DOHH2 (cell line): ENCODE data around the gene ZNF839.

Experiments used
- H3F3A ChIP-seq: fragments of 200-600 bp; sonication (generic), shearing (Covaris generic); 2 replicates; pipeline ENCODE4 v1.6.0; 2016; ENCODE audit warnings: antibody characterized with exemption, mild to moderate bottlenecking; ENCODE audit not compliant: control insufficient read depth, insufficient read depth
- H3K27ac ChIP-seq: fragments of 200-600 bp; sonication (generic); 2 replicates; pipeline ENCODE4 v1.5.1; 2014; ENCODE audit warnings: low read depth, mild to moderate bottlenecking, low read length, moderate library complexity
- H3K27me3 ChIP-seq: fragments of 200-600 bp; sonication (generic); 2 replicates; pipeline ENCODE4 v1.6.1; 2014; ENCODE audit warnings: mild to moderate bottlenecking, low read length, mixed read lengths; ENCODE audit not compliant: control insufficient read depth
- H3K36me3 ChIP-seq: fragments of 200-600 bp; sonication (generic); 2 replicates; pipeline ENCODE4 v1.6.1; 2014; ENCODE audit warnings: mild to moderate bottlenecking, low read length, moderate library complexity, mixed read lengths; ENCODE audit not compliant: control insufficient read depth
- H3K4me1 ChIP-seq: fragments of 200-600 bp; sonication (generic); 2 replicates; pipeline ENCODE4 v1.6.1; 2014; ENCODE audit warnings: mild to moderate bottlenecking, low read length, mixed read lengths; ENCODE audit not compliant: control insufficient read depth
- H3K4me2 ChIP-seq: fragments of 200-600 bp; sonication (generic); 2 replicates; pipeline ENCODE4 v1.6.0; 2014; ENCODE audit warnings: mild to moderate bottlenecking, low read length, moderate library complexity
- H3K4me3 ChIP-seq: fragments of 200-600 bp; sonication (generic); 2 replicates; pipeline ENCODE4 v1.5.1; 2014; ENCODE audit warnings: mild to moderate bottlenecking, low read length, mixed read lengths
- H3K79me2 ChIP-seq: fragments of 200-600 bp; sonication (generic); 2 replicates; pipeline ENCODE4 v1.6.1; 2014; ENCODE audit warnings: mild to moderate bottlenecking, low read length, mixed read lengths; ENCODE audit not compliant: control insufficient read depth
- H3K9me2 ChIP-seq: fragments of 200-600 bp; sonication (generic); replicated peaks from 2 replicates; pipeline ENCODE4 v1.6.1; 2014; ENCODE audit warnings: mild to moderate bottlenecking, low read length, mixed read lengths; ENCODE audit not compliant: control insufficient read depth
- H3K9me3 ChIP-seq: fragments of 200-600 bp; sonication (generic); 2 replicates; pipeline ENCODE4 v1.6.1; 2014; ENCODE audit warnings: antibody characterized with exemption, low read length, mixed read lengths; ENCODE audit not compliant: control insufficient read depth, insufficient read depth
- H4K20me1 ChIP-seq: fragments of 200-600 bp; sonication (generic); 2 replicates; pipeline ENCODE4 v1.6.0; 2014; ENCODE audit warnings: low read depth, mild to moderate bottlenecking, antibody characterized with exemption, low read length, moderate library complexity; ENCODE audit not compliant: control insufficient read depth, insufficient read depth
- CTCF ChIP-seq: fragments of 200-600 bp; sonication (generic); IDR thresholded peaks from one replicate; pipeline ENCODE4 v1.5.1; 2014; ENCODE audit warnings: antibody characterized with exemption, mild to moderate bottlenecking, low read depth, low read length; ENCODE audit not compliant: poor library complexity, severe bottlenecking
- EZH2phosphoT487 ChIP-seq: fragments of 200-600 bp; sonication (generic); IDR thresholded peaks from 2 replicates; pipeline ENCODE4 v1.6.1; 2017; ENCODE audit warnings: borderline replicate concordance, mild to moderate bottlenecking, antibody characterized with exemption, low read length, moderate library complexity, mixed read lengths

Gene ZNF839

DNA sequence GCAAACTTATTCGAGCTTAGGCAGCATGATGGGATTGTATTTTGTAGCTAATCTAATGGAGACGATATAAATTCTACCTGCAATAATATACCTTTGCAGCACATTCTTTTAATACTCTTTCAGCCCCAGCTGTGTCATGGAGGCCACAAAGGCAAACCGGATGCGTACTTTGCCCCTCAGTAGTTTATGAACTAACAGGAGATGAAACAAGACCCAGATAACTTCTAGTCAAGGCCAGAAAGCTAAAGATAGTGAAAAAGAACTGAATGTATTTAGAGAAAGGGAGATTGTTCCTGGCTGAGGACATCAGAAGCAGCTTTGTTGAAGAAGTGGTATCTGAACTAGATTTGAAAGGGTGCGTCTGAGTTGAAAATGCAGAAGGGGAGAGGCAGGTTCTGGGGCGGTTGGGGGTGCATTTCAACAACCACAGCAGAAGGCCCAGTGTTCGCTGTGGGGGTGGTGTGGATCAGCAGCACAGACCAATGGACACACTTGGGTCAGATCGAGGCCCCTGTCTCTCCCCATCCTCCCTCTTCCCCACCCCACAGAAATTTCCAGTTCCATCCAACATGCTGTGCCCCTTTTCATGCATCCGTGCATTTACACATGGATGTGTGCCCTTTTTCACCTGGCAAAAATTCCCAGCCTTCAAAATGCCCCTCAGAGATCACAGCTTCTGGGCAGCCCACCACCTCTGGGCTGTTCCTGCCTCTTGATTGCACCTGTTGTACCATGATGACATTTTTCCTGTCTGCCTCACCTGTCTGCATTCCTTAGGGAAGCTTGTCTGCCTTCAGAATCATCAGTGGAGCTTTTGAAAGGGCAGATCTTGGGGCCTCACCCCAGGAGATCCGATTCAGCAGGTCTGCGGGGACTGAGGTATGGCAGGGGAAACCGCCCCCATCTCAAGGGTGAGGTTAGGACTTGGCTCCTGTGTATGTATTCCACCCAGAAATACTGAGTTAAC, 2.2 kb downstream of the ZNF839 start:
- Histone ChIP-seq H3K9me3 (no peaks in the 10 kb centered on the region), H3K27ac (no peak overlapping the region), H3K27me3 (no peaks in the 10 kb centered on the region), H3K4me3 (no peak overlapping the region), H3K4me2 (0 out of 2 replicates have a peak overlapping the region, but pooled peaks have one; percentile 98), H3F3A (no peaks in the 10 kb centered on the region), H3K4me1 (peaks cover 28% of the 10 kb centered on the region), H3K79me2 (peaks cover 22% of the 10 kb centered on the region), H4K20me1 (no peaks in the 10 kb centered on the region), H3K9me2 (no peaks in the 10 kb centered on the region), H3K36me3 (peaks cover 20% of the 10 kb centered on the region)
- TF ChIP-seq EZH2phosphoT487: no peak
- no peak for TF ChIP-seq CTCF

DNA sequence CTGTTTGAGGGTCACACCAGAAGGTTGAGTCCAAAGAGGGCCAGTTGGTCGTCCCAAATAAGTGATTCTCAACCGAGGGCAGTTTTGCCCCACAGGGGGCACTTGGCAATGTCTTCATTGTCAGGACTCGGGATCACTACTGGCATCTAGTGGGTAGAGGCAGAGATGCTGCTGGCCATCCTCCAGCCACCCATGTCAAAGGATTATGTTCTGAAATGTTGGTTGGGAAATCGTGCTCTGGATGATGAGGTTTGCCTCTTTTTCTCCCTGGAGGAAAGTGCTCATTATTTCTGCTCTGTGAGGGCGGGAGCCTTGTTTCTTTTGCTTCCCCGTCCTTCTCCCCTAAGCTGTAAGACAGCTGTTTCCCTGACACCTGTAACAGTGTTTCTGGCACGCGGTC, 3.6 kb downstream of the ZNF839 start:
- peaks cover 22% of the 10 kb centered on the region for H3K79me2 ChIP-seq
- TF ChIP-seq CTCF (peak; percentile 49), EZH2phosphoT487 (no peak)
- H3K4me2 ChIP-seq: no peak overlapping the region
- H3K4me1 ChIP-seq: peaks cover 20% of the 10 kb centered on the region
- H4K20me1 ChIP-seq: no peaks in the 10 kb centered on the region
- no peaks in the 10 kb centered on the region for H3K9me2 ChIP-seq
- no peak overlapping the region for H3K27ac ChIP-seq
- no peaks in the 10 kb centered on the region for H3K27me3 ChIP-seq
- no peaks in the 10 kb centered on the region for H3F3A ChIP-seq
- peaks cover 20% of the 10 kb centered on the region for H3K36me3 ChIP-seq
- H3K9me3 ChIP-seq: no peaks in the 10 kb centered on the region
- no peak overlapping the region for H3K4me3 ChIP-seq

DNA sequence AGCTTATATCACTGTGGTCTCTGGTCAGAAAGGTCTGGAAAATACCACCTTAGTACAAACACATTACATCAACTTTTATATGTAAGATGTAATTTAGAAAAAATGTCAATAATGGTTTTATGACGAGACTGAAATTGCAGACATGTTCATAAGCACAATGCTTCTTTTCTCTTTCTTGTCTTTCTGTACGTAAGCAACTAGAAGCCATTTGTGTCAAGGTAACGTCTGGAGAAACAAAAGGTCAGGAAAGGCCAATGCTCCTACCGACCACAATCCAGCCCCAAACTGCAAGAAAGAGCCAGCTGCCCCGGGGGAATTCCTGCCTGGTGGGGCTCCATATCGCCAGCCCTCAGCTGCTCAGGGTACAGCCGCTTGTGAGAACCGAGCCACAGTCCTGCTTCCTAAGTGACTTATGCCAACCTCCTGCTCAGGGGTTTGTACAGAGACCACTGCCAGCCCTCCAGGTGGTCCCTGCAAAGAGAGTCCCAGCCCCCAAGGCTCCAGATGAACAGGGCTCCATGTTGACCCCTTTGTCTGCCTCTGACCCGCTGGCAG, 6.3 kb downstream of the ZNF839 start:
- H3K27ac ChIP-seq: no peak overlapping the region
- peaks cover 2% of the 10 kb centered on the region for H3K4me1 ChIP-seq
- no peaks in the 10 kb centered on the region for H3K27me3 ChIP-seq
- no peaks in the 10 kb centered on the region for H3K9me2 ChIP-seq
- no peak overlapping the region for H3K4me3 ChIP-seq
- TF ChIP-seq EZH2phosphoT487 (no peak), CTCF (no peak)
- H3K4me2 ChIP-seq: no peak overlapping the region
- no peaks in the 10 kb centered on the region for H4K20me1 ChIP-seq
- H3K79me2 ChIP-seq: peaks cover 9% of the 10 kb centered on the region
- peaks cover 20% of the 10 kb centered on the region for H3K36me3 ChIP-seq
- H3F3A ChIP-seq: no peaks in the 10 kb centered on the region
- no peaks in the 10 kb centered on the region for H3K9me3 ChIP-seq
